ENCODE measurements around the gene TRIM2.

DNA sequence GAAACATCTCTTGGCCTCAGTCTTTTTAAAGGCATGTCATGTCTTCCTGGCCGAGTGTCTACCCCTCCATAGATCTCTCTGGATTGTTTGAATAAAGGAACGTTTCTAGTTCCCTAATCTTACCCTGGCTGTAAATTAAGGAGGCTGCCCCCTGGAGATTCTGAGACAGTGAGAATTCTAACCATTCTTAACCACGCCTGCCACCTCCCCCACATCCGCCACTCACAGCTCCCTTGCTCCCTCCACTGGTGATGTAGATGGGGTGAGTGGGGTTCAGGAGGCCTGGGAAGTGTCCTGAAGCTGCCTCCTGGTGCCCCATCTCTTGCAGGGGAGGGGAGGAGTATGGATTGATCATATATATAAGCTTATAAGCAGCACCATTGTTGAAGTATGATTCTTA is 48.0 kb upstream of the TRIM2 start:
- TF ChIP-seq, protein P1, sequence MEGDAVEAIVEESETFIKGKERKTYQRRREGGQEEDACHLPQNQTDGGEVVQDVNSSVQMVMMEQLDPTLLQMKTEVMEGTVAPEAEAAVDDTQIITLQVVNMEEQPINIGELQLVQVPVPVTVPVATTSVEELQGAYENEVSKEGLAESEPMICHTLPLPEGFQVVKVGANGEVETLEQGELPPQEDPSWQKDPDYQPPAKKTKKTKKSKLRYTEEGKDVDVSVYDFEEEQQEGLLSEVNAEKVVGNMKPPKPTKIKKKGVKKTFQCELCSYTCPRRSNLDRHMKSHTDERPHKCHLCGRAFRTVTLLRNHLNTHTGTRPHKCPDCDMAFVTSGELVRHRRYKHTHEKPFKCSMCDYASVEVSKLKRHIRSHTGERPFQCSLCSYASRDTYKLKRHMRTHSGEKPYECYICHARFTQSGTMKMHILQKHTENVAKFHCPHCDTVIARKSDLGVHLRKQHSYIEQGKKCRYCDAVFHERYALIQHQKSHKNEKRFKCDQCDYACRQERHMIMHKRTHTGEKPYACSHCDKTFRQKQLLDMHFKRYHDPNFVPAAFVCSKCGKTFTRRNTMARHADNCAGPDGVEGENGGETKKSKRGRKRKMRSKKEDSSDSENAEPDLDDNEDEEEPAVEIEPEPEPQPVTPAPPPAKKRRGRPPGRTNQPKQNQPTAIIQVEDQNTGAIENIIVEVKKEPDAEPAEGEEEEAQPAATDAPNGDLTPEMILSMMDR (IDR thresholded peaks at IDR 0.05; ENCODE audit: low read depth, low read length, poor library complexity, severe bottlenecking): peak; percentile 63
- TF ChIP-seq EZH2phosphoT487 (IDR thresholded peaks at IDR 0.05; ENCODE audit: borderline replicate concordance, low read length): no peak

All from DOHH2 (cell line).